GM20000 (cell line): Measurements from ENCODE around the gene MRPL21.

Source experiments
- DNase-seq: peaks from one replicate; pipeline ENCODE4 v3.0.0; 2012; ENCODE audit warnings: low spot score
- CTCF ChIP-seq: IDR thresholded peaks from 2 replicates; pipeline ENCODE4 v1.5.1; 2012; ENCODE audit warnings: mild to moderate bottlenecking, control low read depth; ENCODE audit errors: extremely low read depth, missing control alignments

Gene MRPL21

GRCh38 chr11:68929135-68929534 lies 25.5 kb upstream of the MRPL21 start:
- TF ChIP-seq CTCF, result no peak
- no peak for DNase-seq

DNA sequence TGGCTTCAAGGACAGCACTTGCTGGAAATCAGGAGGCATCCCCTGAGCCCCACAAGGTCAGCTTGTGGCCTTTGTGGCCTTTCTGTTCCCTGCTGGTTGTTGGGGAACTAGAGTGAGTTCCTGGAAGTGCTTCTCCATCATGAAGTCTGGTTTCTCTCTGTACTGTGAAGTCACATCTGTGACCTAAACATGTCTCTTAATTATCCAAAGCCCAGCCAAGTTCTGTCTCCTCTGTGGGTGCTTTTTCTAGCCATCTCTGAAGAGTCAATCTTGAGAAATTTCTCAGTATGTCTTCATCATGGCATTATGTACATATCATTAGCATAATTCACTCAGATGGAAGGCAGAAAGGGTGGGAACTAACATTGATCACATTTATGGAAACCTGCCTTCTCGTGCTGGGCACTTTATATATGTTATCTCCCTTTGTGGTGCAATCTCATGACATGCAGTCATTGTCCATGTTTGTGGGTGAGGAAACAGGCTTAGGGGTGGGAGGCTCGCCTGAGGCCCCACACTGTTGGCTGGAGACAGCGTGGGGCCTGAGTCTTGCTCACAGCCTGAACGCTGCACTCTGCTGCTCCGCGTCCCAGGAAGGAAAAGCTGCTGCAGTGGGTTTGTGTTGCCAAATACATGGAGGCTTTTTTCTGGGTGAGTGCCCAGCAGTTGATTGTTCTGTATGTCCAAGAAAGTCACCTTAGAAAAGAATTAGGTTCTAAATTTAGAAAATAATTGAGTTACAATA lies 24.7 kb upstream of the MRPL21 start:
- no peak for TF ChIP-seq CTCF
- DNase-seq, result no peak

- TF ChIP-seq CTCF, result no peak
- peak; percentile 72 for DNase-seq
Observed at GRCh38 chr11:68927280-68928135, 23.9 kb upstream of the MRPL21 start.

- no peak for TF ChIP-seq CTCF
- DNase-seq, result no peak
Observed at GRCh38 chr11:68925611-68926010, 22.0 kb upstream of the MRPL21 start.

DNA sequence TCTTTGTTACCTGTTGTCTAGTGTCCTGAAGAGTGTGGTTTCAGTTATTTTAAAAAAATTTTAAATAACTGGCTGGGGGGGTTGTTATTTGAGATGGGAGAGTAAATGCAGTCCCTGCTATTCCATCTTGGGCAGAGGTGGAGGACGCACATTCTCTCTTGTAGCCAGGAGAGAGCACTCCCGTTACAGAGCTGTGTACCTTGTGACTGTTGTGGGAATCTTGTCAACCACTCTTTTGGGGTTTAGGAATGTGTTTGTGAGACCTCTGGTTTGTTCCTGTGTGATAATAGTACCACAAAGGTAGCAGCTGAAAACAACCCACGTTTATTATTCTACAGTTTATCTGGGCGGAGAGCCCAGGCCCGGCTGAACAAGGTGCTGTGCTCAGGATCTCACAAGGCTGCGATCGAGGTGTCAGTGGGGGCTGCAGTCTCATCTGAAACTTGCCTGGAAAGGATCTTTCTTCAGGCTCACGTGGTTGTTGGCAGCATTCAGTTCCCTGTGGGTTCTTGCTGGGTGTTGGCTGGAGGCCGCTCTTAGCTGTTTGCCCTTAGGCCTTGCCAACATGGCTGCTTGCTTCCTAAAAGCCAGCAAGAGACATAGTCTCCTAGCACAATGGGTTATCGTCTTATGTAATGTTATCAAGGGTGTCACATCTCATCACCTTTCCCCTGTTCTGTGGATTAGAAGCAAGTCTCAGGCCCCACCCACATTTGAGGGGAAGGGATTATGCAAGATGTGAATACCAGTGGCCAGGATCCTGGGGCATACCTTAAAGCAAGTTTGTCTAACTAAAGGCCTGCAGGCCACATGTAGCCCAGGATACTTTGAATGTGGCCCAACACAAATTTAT lies 20.7 kb upstream of the MRPL21 start:
- no peak for DNase-seq
- TF ChIP-seq CTCF, result no peak

DNA sequence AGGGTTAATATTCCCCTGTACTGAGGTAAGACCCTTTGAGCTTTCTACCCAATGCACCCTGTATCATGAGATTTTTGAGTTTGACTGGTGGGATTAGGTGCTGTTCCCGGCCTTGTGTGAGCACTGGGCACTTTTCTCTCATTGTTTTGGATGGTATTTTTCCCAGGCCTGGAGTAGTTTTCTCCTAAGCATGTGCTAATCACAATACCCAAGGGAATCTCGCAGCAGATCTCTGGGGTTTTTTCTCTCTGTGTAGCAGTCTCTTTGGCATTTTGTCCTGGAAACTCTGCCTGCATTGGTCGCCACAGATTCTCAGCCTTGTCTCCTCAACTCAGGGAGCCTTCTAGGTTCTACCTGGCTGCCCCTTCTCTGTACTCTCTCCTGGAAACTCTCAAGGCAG lies 20.0 kb upstream of the MRPL21 start:
- DNase-seq, result no peak
- no peak for TF ChIP-seq CTCF
